K562 (cell line): Measurements from ENCODE around the gene OXT. TPM values are rescaled to one million over a fixed set of nuclear protein-coding genes. Genes with fewer than 3 reads are reported as not detected.

Experiments
- AFF1 ChIP-seq, 2 experiments: fragments of 450-650 bp; IDR thresholded peaks; 2 replicates each; pipeline ENCODE4 v1.6.1; 2018; ENCODE audit warnings: mild to moderate bottlenecking in 2 of 2, low read depth in 1 of 2; ENCODE audit not compliant: partially characterized antibody in 2 of 2
- HMG20B ChIP-seq: fragments of 250-450 bp; sonication (Bioruptor Pico); IDR thresholded peaks from 2 replicates; pipeline ENCODE4 v1.5.0; 2021; ENCODE audit warnings: mild to moderate bottlenecking
- MEF2A ChIP-seq: IDR thresholded peaks from 2 replicates; pipeline ENCODE4 v1.6.1; 2011; ENCODE audit warnings: low read depth, mild to moderate bottlenecking, low read length, moderate library complexity; ENCODE audit not compliant: control insufficient read depth
- SNAPC5 ChIP-seq: fragments of 250-450 bp; sonication (Bioruptor Pico); IDR thresholded peaks from 2 replicates; pipeline ENCODE4 v1.8.0; 2021; ENCODE audit warnings: moderate library complexity, mild to moderate bottlenecking, inconsistent platforms
- polyA plus RNA-seq, 8 experiments: library from polyadenylated mRNA; depleted of rRNA in 4 of 8; stranded (reverse) in 5 of 8; unstranded in 3 of 8; fragments of >200 nt; fragmentation: Nextera tagmentation in 2 of 8; fragmentation: Illumina TruSeq in 1 of 8; extraction: Ambion mirVana in 2 of 8; extraction: Trizol in 1 of 8; gene quantifications; 2 replicates each; pipeline versions ENCODE4 v1.2.1 to v1.2.3, GENCODE V29; 2011 to 2014; ENCODE audit warnings: inconsistent platforms in 1 of 8, missing spikeins in 1 of 8
- total RNA-seq, 7 experiments: library from RNA; depleted of rRNA in 6 of 7; stranded (reverse); fragments of >200 nt in 6 of 7; fragmentation: Illumina TruSeq in 2 of 7; extraction: Trizol in 2 of 7; gene quantifications; 2 replicates each; pipeline versions ENCODE4 v1.2.1 to v1.2.3, GENCODE V29; 2011 to 2021; ENCODE audit warnings: low replicate concordance in 1 of 7

OXT gene
- total and polyA plus RNA-seq, 9 of the 15 experiments (the other 6 are each of a cell fraction or from before 2014, with no cell fraction given): not detected

GRCh38 chr20:3121271-3121911 is 50.0 kb downstream of the OXT start (continued):
- TF ChIP-seq AFF1 (IDR thresholded peaks at IDR 0.05; ENCODE audit: low read depth in 1 of 2, partially characterized antibody in 2 of 2) (no peak), SNAPC5 (CRISPR knock-in tag) (no peak), HMG20B (CRISPR knock-in tag) (no peak), MEF2A (no peak)

Other genes starting within 250 kb of the OXT start
Only the 7 nearest of the 12 such genes appear.
- gene GNRH2, start 28.0 kb upstream of the OXT start, total RNA-seq (2014; rRNA removed): 0.50 TPM in 1 of 2 replicates, not detected in the other
- not detected in 2 replicates for gene GNRH2, start 28.0 kb upstream of the OXT start, total RNA-seq (2014; rRNA removed; fragmentation: Illumina TruSeq; extraction: Trizol)
- gene GNRH2, start 28.0 kb upstream of the OXT start, total RNA-seq (2015; rRNA removed; fragmentation: Illumina TruSeq; extraction: Trizol): 0.29 TPM in 1 of 2 replicates, not detected in the other
- gene GNRH2, start 28.0 kb upstream of the OXT start, total RNA-seq (2021): not detected in 2 replicates
- gene GNRH2, start 28.0 kb upstream of the OXT start, polyA plus RNA-seq (2011; rRNA removed): 0.18 TPM in 1 of 2 replicates, not detected in the other
- gene GNRH2, start 28.0 kb upstream of the OXT start, polyA plus RNA-seq (2014; fragmentation: Illumina TruSeq; extraction: Trizol): 0.19 and 0.25 TPM in 2 replicates
- gene GNRH2, start 28.0 kb upstream of the OXT start, polyA plus RNA-seq (2014; fragmentation: Nextera tagmentation; extraction: Ambion mirVana): not detected
- 0.11 and 0.18 TPM in 2 replicates for gene GNRH2, start 28.0 kb upstream of the OXT start, polyA plus RNA-seq (2014; rRNA removed)
- 70.5 and 78.4 TPM in 2 replicates for gene MRPS26, start 25.6 kb upstream of the OXT start, total RNA-seq (2014; rRNA removed)
- 19.9 and 24.6 TPM in 2 replicates for gene MRPS26, start 25.6 kb upstream of the OXT start, total RNA-seq (2014; rRNA removed; fragmentation: Illumina TruSeq; extraction: Trizol)
- gene MRPS26, start 25.6 kb upstream of the OXT start, total RNA-seq (2015; rRNA removed; fragmentation: Illumina TruSeq; extraction: Trizol): 29.3 and 34.9 TPM in 2 replicates
- gene MRPS26, start 25.6 kb upstream of the OXT start, total RNA-seq (2021): 48.8 and 49.5 TPM in 2 replicates
- gene MRPS26, start 25.6 kb upstream of the OXT start, polyA plus RNA-seq (2011; rRNA removed): 28.8 and 48.8 TPM in 2 replicates
- 16.7 and 23.7 TPM in 2 replicates for gene MRPS26, start 25.6 kb upstream of the OXT start, polyA plus RNA-seq (2014; fragmentation: Illumina TruSeq; extraction: Trizol)
- 1 to 10 TPM; 2.7 to 3.7 TPM for gene MRPS26, start 25.6 kb upstream of the OXT start, polyA plus RNA-seq (2014; fragmentation: Nextera tagmentation; extraction: Ambion mirVana)
- gene MRPS26, start 25.6 kb upstream of the OXT start, polyA plus RNA-seq (2014; rRNA removed): 68.1 and 74.1 TPM in 2 replicates
- gene AVP, start 13.1 kb downstream of the OXT start, total RNA-seq (2014; rRNA removed): not detected in 2 replicates
- not detected in 2 replicates for gene AVP, start 13.1 kb downstream of the OXT start, total RNA-seq (2014; rRNA removed; fragmentation: Illumina TruSeq; extraction: Trizol)
- not detected in 2 replicates for gene AVP, start 13.1 kb downstream of the OXT start, total RNA-seq (2015; rRNA removed; fragmentation: Illumina TruSeq; extraction: Trizol)
- gene AVP, start 13.1 kb downstream of the OXT start, total RNA-seq (2021): not detected in 2 replicates
- not detected in 2 replicates for gene AVP, start 13.1 kb downstream of the OXT start, polyA plus RNA-seq (2011; rRNA removed)
- not detected in 2 replicates for gene AVP, start 13.1 kb downstream of the OXT start, polyA plus RNA-seq (2014; fragmentation: Illumina TruSeq; extraction: Trizol)
- gene AVP, start 13.1 kb downstream of the OXT start, polyA plus RNA-seq (2014; fragmentation: Nextera tagmentation; extraction: Ambion mirVana): not detected
- gene AVP, start 13.1 kb downstream of the OXT start, polyA plus RNA-seq (2014; rRNA removed): not detected in 2 replicates
- gene FASTKD5, start 88.2 kb downstream of the OXT start, total RNA-seq (2014; rRNA removed): 19.8 and 20.7 TPM in 2 replicates
- gene FASTKD5, start 88.2 kb downstream of the OXT start, total RNA-seq (2014; rRNA removed; fragmentation: Illumina TruSeq; extraction: Trizol): 24.4 and 25.4 TPM in 2 replicates
- 24.3 and 25.2 TPM in 2 replicates for gene FASTKD5, start 88.2 kb downstream of the OXT start, total RNA-seq (2015; rRNA removed; fragmentation: Illumina TruSeq; extraction: Trizol)
- gene FASTKD5, start 88.2 kb downstream of the OXT start, total RNA-seq (2021): 21.2 and 22.8 TPM in 2 replicates
- gene FASTKD5, start 88.2 kb downstream of the OXT start, polyA plus RNA-seq (2011; rRNA removed): 32.5 and 36.6 TPM in 2 replicates
- gene FASTKD5, start 88.2 kb downstream of the OXT start, polyA plus RNA-seq (2014; fragmentation: Illumina TruSeq; extraction: Trizol): 23.4 and 25.9 TPM in 2 replicates
- gene FASTKD5, start 88.2 kb downstream of the OXT start, polyA plus RNA-seq (2014; fragmentation: Nextera tagmentation; extraction: Ambion mirVana): 10 to 100 TPM; 31.7 to 35.8 TPM
- 23.6 and 24.3 TPM in 2 replicates for gene FASTKD5, start 88.2 kb downstream of the OXT start, polyA plus RNA-seq (2014; rRNA removed)
- 2.8 and 4.4 TPM in 2 replicates for gene UBOX5, start 88.2 kb downstream of the OXT start, total RNA-seq (2014; rRNA removed)
- gene UBOX5, start 88.2 kb downstream of the OXT start, total RNA-seq (2014; rRNA removed; fragmentation: Illumina TruSeq; extraction: Trizol): 1.3 and 1.8 TPM in 2 replicates
- 2.0 and 2.3 TPM in 2 replicates for gene UBOX5, start 88.2 kb downstream of the OXT start, total RNA-seq (2015; rRNA removed; fragmentation: Illumina TruSeq; extraction: Trizol)
- 5.0 and 5.4 TPM in 2 replicates for gene UBOX5, start 88.2 kb downstream of the OXT start, total RNA-seq (2021)
- gene UBOX5, start 88.2 kb downstream of the OXT start, polyA plus RNA-seq (2011; rRNA removed): 2.2 and 6.4 TPM in 2 replicates
- gene UBOX5, start 88.2 kb downstream of the OXT start, polyA plus RNA-seq (2014; fragmentation: Illumina TruSeq; extraction: Trizol): 3.9 and 4.1 TPM in 2 replicates
- gene UBOX5, start 88.2 kb downstream of the OXT start, polyA plus RNA-seq (2014; fragmentation: Nextera tagmentation; extraction: Ambion mirVana): under 1 TPM; 0.24 to 0.85 TPM
- 2.1 and 2.2 TPM in 2 replicates for gene UBOX5, start 88.2 kb downstream of the OXT start, polyA plus RNA-seq (2014; rRNA removed)
- gene LZTS3, start 101.9 kb downstream of the OXT start, total RNA-seq (2014; rRNA removed): 2.8 and 3.4 TPM in 2 replicates
- 0.70 and 0.73 TPM in 2 replicates for gene LZTS3, start 101.9 kb downstream of the OXT start, total RNA-seq (2014; rRNA removed; fragmentation: Illumina TruSeq; extraction: Trizol)
- gene LZTS3, start 101.9 kb downstream of the OXT start, total RNA-seq (2015; rRNA removed; fragmentation: Illumina TruSeq; extraction: Trizol): 1.1 and 1.2 TPM in 2 replicates
- 2.4 and 2.9 TPM in 2 replicates for gene LZTS3, start 101.9 kb downstream of the OXT start, total RNA-seq (2021)
- 2.4 and 4.0 TPM in 2 replicates for gene LZTS3, start 101.9 kb downstream of the OXT start, polyA plus RNA-seq (2011; rRNA removed)
- 2.0 and 2.3 TPM in 2 replicates for gene LZTS3, start 101.9 kb downstream of the OXT start, polyA plus RNA-seq (2014; fragmentation: Illumina TruSeq; extraction: Trizol)
- gene LZTS3, start 101.9 kb downstream of the OXT start, polyA plus RNA-seq (2014; fragmentation: Nextera tagmentation; extraction: Ambion mirVana): under 1 TPM; 0.07 to 0.28 TPM
- 2.6 and 2.8 TPM in 2 replicates for gene LZTS3, start 101.9 kb downstream of the OXT start, polyA plus RNA-seq (2014; rRNA removed)
- gene DDRGK1, start 133.1 kb downstream of the OXT start, total RNA-seq (2014; rRNA removed): 52.3 and 55.9 TPM in 2 replicates
- 13.5 and 18.7 TPM in 2 replicates for gene DDRGK1, start 133.1 kb downstream of the OXT start, total RNA-seq (2014; rRNA removed; fragmentation: Illumina TruSeq; extraction: Trizol)
- gene DDRGK1, start 133.1 kb downstream of the OXT start, total RNA-seq (2015; rRNA removed; fragmentation: Illumina TruSeq; extraction: Trizol): 29.8 and 31.3 TPM in 2 replicates
- gene DDRGK1, start 133.1 kb downstream of the OXT start, total RNA-seq (2021): 37.1 and 45.1 TPM in 2 replicates
- 29.1 and 67.9 TPM in 2 replicates for gene DDRGK1, start 133.1 kb downstream of the OXT start, polyA plus RNA-seq (2011; rRNA removed)
- 22.1 and 31.4 TPM in 2 replicates for gene DDRGK1, start 133.1 kb downstream of the OXT start, polyA plus RNA-seq (2014; fragmentation: Illumina TruSeq; extraction: Trizol)
- gene DDRGK1, start 133.1 kb downstream of the OXT start, polyA plus RNA-seq (2014; fragmentation: Nextera tagmentation; extraction: Ambion mirVana): 1 to 10 TPM; 2.3 to 3.4 TPM
- 46.2 and 54.4 TPM in 2 replicates for gene DDRGK1, start 133.1 kb downstream of the OXT start, polyA plus RNA-seq (2014; rRNA removed)